ENCODE results near the gene FIGNL2.

DNA sequence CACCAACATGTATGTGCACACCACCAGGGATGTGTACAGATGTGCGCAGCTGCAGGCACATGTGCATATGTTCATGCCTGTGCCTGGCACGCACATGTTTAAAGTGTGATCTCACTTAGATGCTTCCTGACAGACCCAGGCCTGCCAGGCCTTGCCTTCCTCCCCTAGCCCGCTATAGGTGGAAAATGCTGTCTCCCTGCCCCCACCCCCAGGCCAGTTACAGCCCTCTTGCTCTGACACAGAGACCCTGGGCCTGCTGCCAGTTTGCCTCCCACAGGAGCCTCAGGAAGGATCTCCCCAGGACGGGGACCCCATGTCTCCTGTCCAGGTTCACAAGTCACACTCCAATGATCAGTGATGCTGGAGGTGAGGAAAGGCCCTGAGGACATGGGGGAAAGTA lies 21.6 kb downstream of the FIGNL2 start:
- no peak for TF ChIP-seq CTCF (conservative IDR thresholded peaks at IDR 0.05)
- TF ChIP-seq ZFX (IDR thresholded peaks at IDR 0.05): no peak
